PC-9 (cell line): ENCODE results near the gene SELENOM. TPM values are rescaled to one million over a fixed set of nuclear protein-coding genes. Genes with fewer than 3 reads are reported as not detected.
"Not testable (repeated sequence)": the region's sequence is repeated elsewhere in the genome, so short reads cannot be mapped to it uniquely, and the experiment has no call there.

Source experiments
- BruUV-seq: library from RNA; stranded (reverse); fragments of 400-500 nt; replicated peaks from 2 replicates; lab custom pipeline; 2021; lab: Mats Ljungman, UMichigan
- CTCF ChIA-PET: fragments of 300-600 bp; sonication (Branson Sonifier 250); formaldehyde crosslinking; loops from one replicate; lab custom pipeline; 2022; ENCODE audit warnings: antibody characterized with exemption; lab: Charles Lee
- POLR2A ChIA-PET: fragments of 300-600 bp; sonication (Branson Sonifier 250); formaldehyde crosslinking; loops from one replicate; lab custom pipeline; 2022; ENCODE audit warnings: antibody characterized with exemption; ENCODE audit not compliant: unreplicated experiment; lab: Charles Lee
- DNase-seq, 2 experiments: peaks; one replicate each; pipeline versions ENCODE4 v3.0.0 to v3.0.0-alpha.2; 2015 to 2022; ENCODE audit warnings: mixed read lengths in 1 of 2
- H2AFZ ChIP-seq: fragments of 200-600 bp; sonication (generic); 2 replicates; pipeline ENCODE4 v1.8.1; 2017; ENCODE audit warnings: antibody characterized with exemption
- H3F3A ChIP-seq: fragments of 200-600 bp; sonication (generic); 2 replicates; pipeline ENCODE4 v1.8.1; 2017; ENCODE audit warnings: antibody characterized with exemption, mild to moderate bottlenecking, low read depth; ENCODE audit not compliant: insufficient read depth
- H3K27ac ChIP-seq: fragments of 200-600 bp; sonication (generic); 2 replicates; pipeline ENCODE4 v1.6.1; 2016; ENCODE audit warnings: mixed run types
- H3K27me3 ChIP-seq: fragments of 200-600 bp; sonication (generic); 2 replicates; pipeline ENCODE4 v1.6.1; 2016; ENCODE audit warnings: low read depth, mixed run types; ENCODE audit not compliant: insufficient read depth
- H3K36me3 ChIP-seq: fragments of 200-600 bp; sonication (generic); 2 replicates; pipeline ENCODE4 v1.6.1; 2016; ENCODE audit warnings: low read depth, mixed run types
- H3K4me1 ChIP-seq: fragments of 200-600 bp; sonication (generic); replicated peaks from 2 replicates; pipeline ENCODE4 v1.6.1; 2016; ENCODE audit warnings: mixed run types; ENCODE audit not compliant: insufficient read depth
- H3K4me2 ChIP-seq: fragments of 200-600 bp; sonication (generic); 2 replicates; pipeline ENCODE4 v1.6.1; 2017; ENCODE audit warnings: mixed run types
- H3K4me3 ChIP-seq: fragments of 200-600 bp; sonication (generic); 2 replicates; pipeline ENCODE4 v1.6.1; 2016; ENCODE audit warnings: mixed run types
- H3K79me2 ChIP-seq: fragments of 200-600 bp; sonication (generic); 2 replicates; pipeline ENCODE4 v1.6.1; 2017; ENCODE audit warnings: low read depth, mixed run types
- H3K9me2 ChIP-seq: fragments of 200-600 bp; sonication (generic); 2 replicates; pipeline ENCODE4 v1.8.1; 2017; ENCODE audit warnings: mild to moderate bottlenecking; ENCODE audit not compliant: insufficient read depth
- H3K9me3 ChIP-seq: fragments of 200-600 bp; sonication (generic); 2 replicates; pipeline ENCODE4 v1.8.1; 2016; ENCODE audit warnings: low read depth; ENCODE audit not compliant: insufficient read depth
- H4K20me1 ChIP-seq: fragments of 200-600 bp; sonication (generic); 2 replicates; pipeline ENCODE4 v1.8.1; 2017; ENCODE audit not compliant: insufficient read depth
- CTCF ChIP-seq: fragments of 200-600 bp; sonication (generic); conservative IDR thresholded peaks from 2 replicates; pipeline ENCODE4 v1.6.1; 2017; ENCODE audit warnings: mixed run types, antibody characterized with exemption, mild to moderate bottlenecking, moderate library complexity
- EZH2 ChIP-seq: fragments of 200-600 bp; sonication (generic); IDR thresholded peaks from 2 replicates; pipeline ENCODE4 v1.8.0; 2017; ENCODE audit warnings: antibody characterized with exemption, low read depth
- intact Hi-C: fragments of 100-400 bp; cut with micrococcal nuclease; formaldehyde crosslinking; loops from one replicate; pipeline ENCODE4 v1.10.0; 2022; ENCODE audit not compliant: unreplicated experiment
- total RNA-seq: library from RNA; stranded (reverse); gene quantifications from 2 replicates; pipeline ENCODE4 v1.2.3, GENCODE V29; 2021

SELENOM gene
- total RNA-seq, 1 experiment from 2014 or later = 20.7 TPM

GRCh38 chr22:31080848-31081649, 26.3 kb downstream of the SELENOM start, which contains the start of gene SMTN:
Gene SMTN, plus strand, starts transcription at chr22:31081318. Its CDS starts 1,941 bp downstream, at chr22:31083259.
- ChIA-PET CTCF (interaction anchor here (0.7 to 1.2 kb wide), 2 partner anchors 17 to 59 kb away, joined by 3 to 6 read pairs; partner anchors contain the start of gene PLA2G3), POLR2A (interaction anchor here (0.6 to 1.5 kb wide), 11 partner anchors 9 to 607 kb away, joined by 3 to 18 read pairs (median 7); partner anchors contain the start of genes MORC2 and TUG1)
- DNase-seq = peak; percentile 80 to 95
- Histone ChIP-seq H3K4me3 (peak within 1 kb of the TSS; percentile 59), H4K20me1 (no peaks in the 10 kb centered on the region), H3K79me2 (no peaks in the 10 kb centered on the region), H3K27me3 (no peaks in the 10 kb centered on the region), H3K27ac (no peak within 1 kb of the TSS), H3F3A (peaks cover 8% of the 10 kb centered on the region; the same call in 1 of the 2 replicates), H3K4me2 (peak within 1 kb of the TSS; percentile 89), H3K9me2 (no peaks in the 10 kb centered on the region), H2AFZ (peak within 1 kb of the TSS; percentile 78), H3K9me3 (no peaks in the 10 kb centered on the region), H3K4me1 (peaks cover 20% of the 10 kb centered on the region), H3K36me3 (no peaks in the 10 kb centered on the region)
- BruUV-seq = no TSS peak
- TF ChIP-seq CTCF (no peak), EZH2 (no peak)
- intact Hi-C loops = loop anchor here (1.0 to 5.0 kb wide), 2 partner anchors 112 to 134 kb away; partner anchors contain the start of gene TUG1

GRCh38 chr22:31080164-31080847, 27.1 kb downstream of the SELENOM start:
- POLR2A ChIA-PET = interaction anchor here (0.6 to 1.5 kb wide), 8 partner anchors 10 to 465 kb away, joined by 3 to 12 read pairs (median 5); no protein-coding TSS in a partner anchor
- peaks cover 20% of the 10 kb centered on the region for H3K4me1 ChIP-seq
- no peaks in the 10 kb centered on the region for H3K36me3 ChIP-seq
- H3F3A ChIP-seq = peaks cover 8% of the 10 kb centered on the region; the same call in 1 of the 2 replicates
- H3K79me2 ChIP-seq = no peaks in the 10 kb centered on the region
- no peak for TF ChIP-seq CTCF
- no peak for TF ChIP-seq EZH2
- no peaks in the 10 kb centered on the region for H3K27me3 ChIP-seq
- intact Hi-C loops = loop anchor here (5.0 kb wide), 1 partner anchor 133 kb away; no protein-coding TSS in a partner anchor
- CTCF ChIA-PET = interaction anchor here (0.7 to 1.2 kb wide), 3 partner anchors 16 to 87 kb away, joined by 3 to 7 read pairs (median 6); partner anchors contain the start of gene PLA2G3
- no peak for DNase-seq
- peak overlapping the region; percentile 78 for H2AFZ ChIP-seq
- H3K4me3 ChIP-seq = peak overlapping the region; percentile 59; the same call in 1 of the 2 replicates
- H3K27ac ChIP-seq = no peak overlapping the region
- H3K9me2 ChIP-seq = no peaks in the 10 kb centered on the region
- BruUV-seq = TSS peak; percentile 32
- H3K9me3 ChIP-seq = no peaks in the 10 kb centered on the region
- peak overlapping the region; percentile 89 for H3K4me2 ChIP-seq
- no peaks in the 10 kb centered on the region for H4K20me1 ChIP-seq

GRCh38 chr22:31079095-31079642, 28.2 kb downstream of the SELENOM start:
- no peak for DNase-seq
- no peak for TF ChIP-seq EZH2
- TF ChIP-seq CTCF = no peak
- H3K27me3 ChIP-seq = no peaks in the 10 kb centered on the region
- H3K4me2 ChIP-seq = no peak overlapping the region
- POLR2A ChIA-PET = no interaction called here
- H3K9me2 ChIP-seq = no peaks in the 10 kb centered on the region
- no peak overlapping the region for H3K4me3 ChIP-seq
- no peaks in the 10 kb centered on the region for H3K79me2 ChIP-seq
- no TSS peak for BruUV-seq
- peaks cover 8% of the 10 kb centered on the region; the same call in 1 of the 2 replicates for H3F3A ChIP-seq
- no peaks in the 10 kb centered on the region for H3K36me3 ChIP-seq
- no peaks in the 10 kb centered on the region for H4K20me1 ChIP-seq
- intact Hi-C loops = no loop called here
- no peak overlapping the region for H3K27ac ChIP-seq
- CTCF ChIA-PET = no interaction called here
- peaks cover 17% of the 10 kb centered on the region for H3K4me1 ChIP-seq
- no peak overlapping the region for H2AFZ ChIP-seq
- no peaks in the 10 kb centered on the region for H3K9me3 ChIP-seq

GRCh38 chr22:31078389-31078788, 29.0 kb downstream of the SELENOM start:
- H3K79me2 ChIP-seq, H3K36me3 ChIP-seq, H3K9me3 ChIP-seq, H4K20me1 ChIP-seq, H3K4me2 ChIP-seq, H2AFZ ChIP-seq, H3K27me3 ChIP-seq, DNase-seq, intact Hi-C loops, H3F3A ChIP-seq, POLR2A ChIA-PET, H3K27ac ChIP-seq, BruUV-seq, CTCF ChIA-PET, H3K9me2 ChIP-seq, H3K4me3 ChIP-seq: not testable (repeated sequence)
- peaks cover 14% of the 10 kb centered on the region for H3K4me1 ChIP-seq
